GM12878 (cell line): ENCODE data around the gene PDCD11.

Experiments
- KDM1A ChIP-seq: fragments of 200-600 bp; sonication (generic); IDR thresholded peaks from 2 replicates; pipeline ENCODE4 v1.6.1; 2016; ENCODE audit warnings: borderline replicate concordance
- MYC ChIP-seq: IDR thresholded peaks from 2 replicates; pipeline ENCODE4 v1.6.1; 2011; ENCODE audit warnings: mild to moderate bottlenecking, low read length, moderate library complexity, inconsistent platforms; ENCODE audit not compliant: insufficient read depth, insufficient replicate concordance, insufficient read length, severe bottlenecking
- POU2F2 ChIP-seq: IDR thresholded peaks from 3 replicates; pipeline ENCODE4 v1.6.1; 2011; ENCODE audit warnings: low read depth, mild to moderate bottlenecking, low read length, borderline replicate concordance
- SIN3A ChIP-seq: IDR thresholded peaks from 2 replicates; pipeline ENCODE4 v1.6.1; 2012; ENCODE audit warnings: low read depth, low read length, improper control_type of control experiment
- TF ChIP-seq, protein P1 (sequence below): IDR thresholded peaks from 2 replicates; pipeline ENCODE4 v1.6.1; 2011; ENCODE audit warnings: low read depth, low read length, improper control_type of control experiment, borderline replicate concordance
- TF ChIP-seq, protein P2 (sequence below): fragments of 150-350 bp; IDR thresholded peaks from 2 replicates; pipeline ENCODE4 v1.6.1; 2016; ENCODE audit warnings: low read depth, low read length

DNA sequence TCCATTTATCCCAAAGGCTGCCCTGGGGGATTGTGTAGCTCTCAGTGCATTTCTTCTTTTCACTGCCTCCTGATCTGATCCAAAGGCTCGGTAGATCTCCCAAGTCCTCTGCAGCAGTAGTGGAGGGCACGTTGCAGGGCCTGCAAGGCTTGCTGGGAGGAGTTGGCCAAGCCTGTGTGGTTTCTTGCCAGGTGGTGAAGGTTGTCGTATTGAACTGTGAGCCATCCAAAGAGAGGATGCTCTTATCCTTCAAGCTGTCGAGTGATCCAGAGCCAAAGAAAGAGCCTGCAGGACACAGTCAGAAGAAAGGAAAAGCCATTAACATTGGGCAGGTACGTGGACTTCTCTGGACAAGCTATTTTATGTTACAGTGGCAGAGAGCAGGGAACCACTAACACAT lies 21.2 kb downstream of the PDCD11 start:
- TF ChIP-seq KDM1A (no peak), POU2F2 (no peak), SIN3A (no peak), MYC (no peak)
- TF ChIP-seq, protein P1, sequence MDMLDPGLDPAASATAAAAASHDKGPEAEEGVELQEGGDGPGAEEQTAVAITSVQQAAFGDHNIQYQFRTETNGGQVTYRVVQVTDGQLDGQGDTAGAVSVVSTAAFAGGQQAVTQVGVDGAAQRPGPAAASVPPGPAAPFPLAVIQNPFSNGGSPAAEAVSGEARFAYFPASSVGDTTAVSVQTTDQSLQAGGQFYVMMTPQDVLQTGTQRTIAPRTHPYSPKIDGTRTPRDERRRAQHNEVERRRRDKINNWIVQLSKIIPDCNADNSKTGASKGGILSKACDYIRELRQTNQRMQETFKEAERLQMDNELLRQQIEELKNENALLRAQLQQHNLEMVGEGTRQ = no peak
- TF ChIP-seq, protein P2, sequence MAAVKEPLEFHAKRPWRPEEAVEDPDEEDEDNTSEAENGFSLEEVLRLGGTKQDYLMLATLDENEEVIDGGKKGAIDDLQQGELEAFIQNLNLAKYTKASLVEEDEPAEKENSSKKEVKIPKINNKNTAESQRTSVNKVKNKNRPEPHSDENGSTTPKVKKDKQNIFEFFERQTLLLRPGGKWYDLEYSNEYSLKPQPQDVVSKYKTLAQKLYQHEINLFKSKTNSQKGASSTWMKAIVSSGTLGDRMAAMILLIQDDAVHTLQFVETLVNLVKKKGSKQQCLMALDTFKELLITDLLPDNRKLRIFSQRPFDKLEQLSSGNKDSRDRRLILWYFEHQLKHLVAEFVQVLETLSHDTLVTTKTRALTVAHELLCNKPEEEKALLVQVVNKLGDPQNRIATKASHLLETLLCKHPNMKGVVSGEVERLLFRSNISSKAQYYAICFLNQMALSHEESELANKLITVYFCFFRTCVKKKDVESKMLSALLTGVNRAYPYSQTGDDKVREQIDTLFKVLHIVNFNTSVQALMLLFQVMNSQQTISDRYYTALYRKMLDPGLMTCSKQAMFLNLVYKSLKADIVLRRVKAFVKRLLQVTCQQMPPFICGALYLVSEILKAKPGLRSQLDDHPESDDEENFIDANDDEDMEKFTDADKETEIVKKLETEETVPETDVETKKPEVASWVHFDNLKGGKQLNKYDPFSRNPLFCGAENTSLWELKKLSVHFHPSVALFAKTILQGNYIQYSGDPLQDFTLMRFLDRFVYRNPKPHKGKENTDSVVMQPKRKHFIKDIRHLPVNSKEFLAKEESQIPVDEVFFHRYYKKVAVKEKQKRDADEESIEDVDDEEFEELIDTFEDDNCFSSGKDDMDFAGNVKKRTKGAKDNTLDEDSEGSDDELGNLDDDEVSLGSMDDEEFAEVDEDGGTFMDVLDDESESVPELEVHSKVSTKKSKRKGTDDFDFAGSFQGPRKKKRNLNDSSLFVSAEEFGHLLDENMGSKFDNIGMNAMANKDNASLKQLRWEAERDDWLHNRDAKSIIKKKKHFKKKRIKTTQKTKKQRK = no peak
